A673 (cell line): ENCODE results near the gene SPAG16. TPM values are rescaled to one million over a fixed set of nuclear protein-coding genes. Genes with fewer than 3 reads are reported as not detected.
A peak's percentile ranks its signal among the peaks of the same experiment; 100 is the strongest.

Source experiments
- Bru-seq: library from RNA; stranded (reverse); fragments of 400-500 nt; gene quantifications from one replicate; lab custom pipeline; 2021; lab: Mats Ljungman, UMichigan
- BruChase-seq, 2 experiments: library from RNA; stranded (reverse); fragments of 400-500 nt; gene quantifications; one replicate each; lab custom pipeline; 2021; lab: Mats Ljungman, UMichigan
- BruUV-seq: library from RNA; stranded (reverse); fragments of 400-500 nt; replicated peaks from 2 replicates; lab custom pipeline; 2021; lab: Mats Ljungman, UMichigan
- CTCF ChIA-PET: fragments of 300-600 bp; sonication (Branson Sonifier 250); formaldehyde crosslinking; loops from one replicate; lab custom pipeline; 2022; ENCODE audit warnings: antibody characterized with exemption; lab: Charles Lee
- POLR2A ChIA-PET: fragments of 300-600 bp; sonication (Branson Sonifier 250); formaldehyde crosslinking; loops from one replicate; lab custom pipeline; 2022; ENCODE audit warnings: antibody characterized with exemption; ENCODE audit not compliant: low non-redundant PET; lab: Charles Lee
- DNase-seq: peaks from one replicate; pipeline ENCODE4 v3.0.0-alpha.2; 2015; ENCODE audit warnings: low spot score
- H3K27ac ChIP-seq: fragments of 200-600 bp; sonication (generic); 2 replicates; pipeline ENCODE4 v1.5.1; 2016; ENCODE audit warnings: mixed run types, low read depth, mild to moderate bottlenecking, mixed read lengths, antibody characterized with exemption, low read length; ENCODE audit not compliant: poor library complexity, severe bottlenecking
- H3K27me3 ChIP-seq: fragments of 200-600 bp; sonication (generic); replicated peaks from 2 replicates; pipeline ENCODE4 v1.6.1; 2017; ENCODE audit warnings: mixed run types, low read depth, mild to moderate bottlenecking, mixed read lengths, antibody characterized with exemption, low read length; ENCODE audit not compliant: insufficient read depth, poor library complexity
- H3K36me3 ChIP-seq: fragments of 200-600 bp; sonication (generic); 2 replicates; pipeline ENCODE4 v1.6.1; 2016; ENCODE audit warnings: mixed run types, mild to moderate bottlenecking, mixed read lengths, antibody characterized with exemption, low read length; ENCODE audit not compliant: insufficient read depth, poor library complexity, severe bottlenecking
- H3K4me1 ChIP-seq: fragments of 200-600 bp; sonication (generic); 2 replicates; pipeline ENCODE4 v1.6.1; 2017; ENCODE audit warnings: mixed run types, mild to moderate bottlenecking, mixed read lengths, antibody characterized with exemption, low read length; ENCODE audit not compliant: insufficient read depth, poor library complexity, severe bottlenecking
- H3K4me3 ChIP-seq: fragments of 200-600 bp; sonication (generic); 2 replicates; pipeline ENCODE4 v1.5.1; 2016; ENCODE audit warnings: low read depth, mixed run types, mild to moderate bottlenecking, mixed read lengths, low read length; ENCODE audit not compliant: poor library complexity, severe bottlenecking
- H3K9me3 ChIP-seq: fragments of 200-600 bp; sonication (generic); 2 replicates; pipeline ENCODE4 v1.6.1; 2016; ENCODE audit warnings: mixed run types, low read depth, mild to moderate bottlenecking, mixed read lengths, antibody characterized with exemption, low read length; ENCODE audit not compliant: poor library complexity, severe bottlenecking
- CTCF ChIP-seq: fragments of 300-800, 200-600 bp; sonication (generic); conservative IDR thresholded peaks from 2 replicates; pipeline ENCODE4 v1.5.1; 2017; ENCODE audit warnings: low read depth, mild to moderate bottlenecking, antibody characterized with exemption, low read length, moderate library complexity, mixed read lengths
- EZH2 ChIP-seq: fragments of 200-600 bp; sonication (generic); IDR thresholded peaks from 2 replicates; pipeline ENCODE4 v1.6.1; 2017; ENCODE audit warnings: borderline replicate concordance, low read depth, mild to moderate bottlenecking, mixed read lengths, antibody characterized with exemption, low read length; ENCODE audit not compliant: poor library complexity, severe bottlenecking
- intact Hi-C: fragments of 100-400 bp; cut with micrococcal nuclease; formaldehyde crosslinking; loops from one replicate; pipeline ENCODE4 v1.10.0; 2022; ENCODE audit not compliant: unreplicated experiment
- long read RNA-seq: library from polyadenylated mRNA; stranded (forward); transcript quantifications from one replicate; pipeline ENCODE4 v2.0.0, GENCODE V29; 2022
- total RNA-seq: library from RNA; stranded (reverse); gene quantifications from 2 replicates; pipeline ENCODE4 v1.2.3, GENCODE V29; 2021

The SPAG16 gene
- total RNA-seq (13.1 and 21.7 TPM in 2 replicates), Bru-seq, nascent RNA (percentile 35 among the genes with signal in this experiment), BruChase-seq, experiment 1, labeled RNA remaining after a 2-hour chase (percentile 37 among the genes with signal in this experiment), BruChase-seq, experiment 2, labeled RNA remaining after a 6-hour chase (percentile 28 among the genes with signal in this experiment)
- long read RNA-seq, transcript SPAG16-207 (5 exons, 1,250 nt) = major isoform, 38 of 48 reads
- long read RNA-seq, partial matches to known transcripts = 2 of 48 reads
- long read RNA-seq, other reads (novel, unspliced or antisense) = 8 of 48 reads

GRCh38 chr2:213284105-213285090 lies at the start of gene SPAG16:
TSS of gene SPAG16 (plus strand) at chr2:213284464.
- TF ChIP-seq EZH2 (no peak), CTCF (no peak)
- POLR2A ChIA-PET = no interaction called here
- DNase-seq = peak; percentile 99

GRCh38 chr2:213234641-213235040 lies 49.6 kb upstream of the SPAG16 start:
- POLR2A ChIA-PET = no interaction called here
- BruUV-seq = no TSS peak
- TF ChIP-seq CTCF = no peak
- no peak for TF ChIP-seq EZH2
- DNase-seq = peak; percentile 81
- Histone ChIP-seq H3K4me1 (peaks cover 67% of the 10 kb centered on the region), H3K27ac (peak overlapping the region; percentile 19), H3K27me3 (no peaks in the 10 kb centered on the region), H3K9me3 (no peaks in the 10 kb centered on the region), H3K36me3 (no peaks in the 10 kb centered on the region), H3K4me3 (no peak overlapping the region)
- CTCF ChIA-PET = no interaction called here
- intact Hi-C loops = loop anchor here (5.0 kb wide), 1 partner anchor 332 kb away; no protein-coding TSS in a partner anchor

More at GRCh38 chr2:213284105-213285090, at the start of gene SPAG16:
- H3K36me3 ChIP-seq = no peaks in the 10 kb centered on the region
- H3K27me3 ChIP-seq = no peaks in the 10 kb centered on the region
- no peaks in the 10 kb centered on the region for H3K4me1 ChIP-seq
- no peaks in the 10 kb centered on the region for H3K9me3 ChIP-seq
- H3K27ac ChIP-seq = peak within 1 kb of the TSS; percentile 58
- no TSS peak for BruUV-seq
- intact Hi-C loops = no loop called here
- CTCF ChIA-PET = interaction anchor here (0.6 kb wide), 1 partner anchor 594 kb away, joined by 4 read pairs; no protein-coding TSS in a partner anchor
- peak within 1 kb of the TSS; percentile 53 for H3K4me3 ChIP-seq

GRCh38 chr2:213235741-213236140 lies 48.5 kb upstream of the SPAG16 start:
- no peak for DNase-seq
- BruUV-seq = no TSS peak
- POLR2A ChIA-PET = no interaction called here
- Histone ChIP-seq H3K9me3 (no peaks in the 10 kb centered on the region), H3K36me3 (no peaks in the 10 kb centered on the region), H3K27me3 (no peaks in the 10 kb centered on the region), H3K4me1 (peaks cover 67% of the 10 kb centered on the region), H3K27ac (no peak overlapping the region), H3K4me3 (no peak overlapping the region)
- TF ChIP-seq CTCF (no peak), EZH2 (no peak)
- CTCF ChIA-PET = no interaction called here
- intact Hi-C loops = loop anchor here (2.0 to 5.0 kb wide), 2 partner anchors 83 to 333 kb away; no protein-coding TSS in a partner anchor
